Activated B cell treated with CpG ODN at 0.5 μM for 24 hours (primary cell): Measurements from ENCODE around the gene KIAA1958. TPM values are rescaled to one million over a fixed set of nuclear protein-coding genes. Genes with fewer than 3 reads are reported as not detected.

Experiments used
- ATAC-seq: fragments of 200-7000 bp; cut with Tn5 transposase; one replicate; pipeline ENCODE4 v1.10.0; 2021; ENCODE audit warnings: low read depth, mild to moderate bottlenecking, moderate library complexity
- CTCF ChIA-PET: fragments of 350-600 bp; sonication (Branson Sonifier 250); formaldehyde crosslinking; loops from one replicate; lab custom pipeline; 2021; ENCODE audit warnings: antibody characterized with exemption; lab: Charles Lee
- POLR2A ChIA-PET: fragments of 350-600 bp; sonication (Branson Sonifier 250); formaldehyde crosslinking; loops from one replicate; lab custom pipeline; 2021; ENCODE audit warnings: antibody characterized with exemption; lab: Charles Lee
- DNase-seq: peaks from one replicate; pipeline ENCODE4 v3.0.0; 2022
- H3K27ac Mint-ChIP-seq: one replicate; pipeline ENCODE4 v1.8.0; 2020; ENCODE audit warnings: mixed read lengths
- H3K27me3 Mint-ChIP-seq: one replicate; pipeline ENCODE4 v1.8.0; 2021; ENCODE audit warnings: mixed read lengths
- H3K36me3 Mint-ChIP-seq: one replicate; pipeline ENCODE4 v1.8.0; 2021; ENCODE audit warnings: low read depth, mixed read lengths
- H3K4me1 Mint-ChIP-seq: one replicate; pipeline ENCODE4 v1.8.0; 2021; ENCODE audit warnings: mixed read lengths
- H3K4me3 Mint-ChIP-seq: one replicate; pipeline ENCODE4 v1.8.0; 2020; ENCODE audit warnings: mild to moderate bottlenecking, mixed read lengths
- H3K9me3 Mint-ChIP-seq: one replicate; pipeline ENCODE4 v1.8.0; 2020; ENCODE audit warnings: mixed read lengths
- CTCF ChIP-seq: fragments of 200-600 bp; IDR thresholded peaks from one replicate; pipeline ENCODE4 v1.8.0; 2022; ENCODE audit warnings: antibody characterized with exemption, mild to moderate bottlenecking
- intact Hi-C: fragments of 100-400 bp; cut with micrococcal nuclease; formaldehyde crosslinking; loops from one replicate; pipeline ENCODE4 v1.15.1; 2024
- total RNA-seq: library from RNA; stranded (reverse); gene quantifications from 2 replicates; pipeline ENCODE4 v1.2.3, GENCODE V29; 2022

KIAA1958 gene
- total RNA-seq, 1 donor from 2014 or later: 7.4 TPM

GRCh38 chr9:112642126-112642525 is 155.5 kb downstream of the KIAA1958 start:
- Mint-ChIP-seq H3K27me3 (no peaks in the 10 kb centered on the region), H3K27ac (no peak overlapping the region), H3K4me3 (no peak overlapping the region), H3K9me3 (peaks cover 24% of the 10 kb centered on the region), H3K4me1 (no peaks in the 10 kb centered on the region), H3K36me3 (peaks cover 27% of the 10 kb centered on the region)
- TF ChIP-seq CTCF: no peak
- no peak for DNase-seq
- ChIA-PET POLR2A (no interaction called here), CTCF (interaction anchor here (0.7 kb wide), 1 partner anchor 336 kb away, joined by 3 read pairs; no protein-coding TSS in a partner anchor)
- no peak for ATAC-seq
- intact Hi-C loops: no loop called here

GRCh38 chr9:112647596-112647995 is 161.0 kb downstream of the KIAA1958 start:
- H3K9me3 Mint-ChIP-seq: peaks cover 36% of the 10 kb centered on the region
- H3K27ac Mint-ChIP-seq: no peak overlapping the region
- no peaks in the 10 kb centered on the region for H3K4me1 Mint-ChIP-seq
- ChIA-PET POLR2A (no interaction called here), CTCF (no interaction called here)
- intact Hi-C loops: no loop called here
- DNase-seq (no peak), ATAC-seq (no peak)
- no peaks in the 10 kb centered on the region for H3K27me3 Mint-ChIP-seq
- no peak for TF ChIP-seq CTCF
- peaks cover 34% of the 10 kb centered on the region for H3K36me3 Mint-ChIP-seq
- no peak overlapping the region for H3K4me3 Mint-ChIP-seq

- Mint-ChIP-seq H3K4me1 (no peaks in the 10 kb centered on the region), H3K9me3 (peaks cover 34% of the 10 kb centered on the region), H3K27ac (no peak overlapping the region), H3K27me3 (no peaks in the 10 kb centered on the region), H3K36me3 (peaks cover 34% of the 10 kb centered on the region), H3K4me3 (no peak overlapping the region)
- DNase-seq: no peak
- TF ChIP-seq CTCF: no peak
- no peak for ATAC-seq
- intact Hi-C loops: no loop called here
- ChIA-PET CTCF (no interaction called here), POLR2A (no interaction called here)
Observed at GRCh38 chr9:112648624-112649023, 162.0 kb downstream of the KIAA1958 start.

DNA sequence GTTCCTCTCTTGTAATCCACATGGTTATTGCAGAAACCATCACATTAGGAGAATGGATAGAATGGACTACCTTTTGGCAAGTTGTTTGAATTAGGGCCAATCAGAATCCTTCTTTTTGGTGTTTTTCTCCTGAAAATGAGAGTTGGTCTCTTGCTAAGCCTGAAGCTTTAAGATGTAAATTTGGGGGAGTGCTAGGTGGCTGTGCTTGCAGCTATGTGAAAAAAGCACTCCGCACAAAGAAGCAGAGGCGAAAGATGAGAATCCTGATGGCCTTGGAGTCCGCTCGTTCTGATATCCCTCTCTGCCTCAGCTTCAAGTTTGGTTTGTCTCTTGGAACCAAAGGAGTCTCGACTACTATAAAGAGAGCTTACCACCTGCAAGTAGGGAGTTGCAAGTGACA is 167.7 kb downstream of the KIAA1958 start:
- intact Hi-C loops: no loop called here
- no peaks in the 10 kb centered on the region for H3K4me1 Mint-ChIP-seq
- no peak overlapping the region for H3K4me3 Mint-ChIP-seq
- TF ChIP-seq CTCF: no peak
- no peak overlapping the region for H3K27ac Mint-ChIP-seq
- peaks cover 11% of the 10 kb centered on the region for H3K9me3 Mint-ChIP-seq
- H3K36me3 Mint-ChIP-seq: peaks cover 5% of the 10 kb centered on the region
- no peaks in the 10 kb centered on the region for H3K27me3 Mint-ChIP-seq
- DNase-seq (no peak), ATAC-seq (no peak)
- POLR2A ChIA-PET: no interaction called here
- CTCF ChIA-PET: no interaction called here

- ChIA-PET POLR2A (no interaction called here), CTCF (no interaction called here)
- DNase-seq: no peak
- Mint-ChIP-seq H3K27ac (no peak overlapping the region), H3K4me1 (no peaks in the 10 kb centered on the region), H3K9me3 (no peaks in the 10 kb centered on the region), H3K36me3 (no peaks in the 10 kb centered on the region), H3K27me3 (no peaks in the 10 kb centered on the region), H3K4me3 (no peak overlapping the region)
- ATAC-seq: no peak
- intact Hi-C loops: no loop called here
- no peak for TF ChIP-seq CTCF
Observed at GRCh38 chr9:112655668-112656067, 169.0 kb downstream of the KIAA1958 start.
